NT2/D1 (cell line): ENCODE measurements around the gene RASGRF2.

Experiments
- SUZ12 ChIP-seq: IDR thresholded peaks from 2 replicates; pipeline ENCODE4 v1.6.1; 2011; ENCODE audit not compliant: insufficient read length, insufficient read depth; ENCODE audit errors: extremely low read depth
- YY1 ChIP-seq: IDR thresholded peaks from 2 replicates; pipeline ENCODE4 v1.6.1; 2011; ENCODE audit not compliant: insufficient read length, insufficient read depth
- ZNF274 ChIP-seq: IDR thresholded peaks from 2 replicates; pipeline ENCODE4 v1.6.1; 2011; ENCODE audit warnings: mild to moderate bottlenecking, low read depth, low read length

- TF ChIP-seq YY1, result no peak
- TF ChIP-seq ZNF274, result no peak
- TF ChIP-seq SUZ12, result no peak
Observed at GRCh38 chr5:81238460-81238859, 278.3 kb downstream of the RASGRF2 start.
